SK-N-SH treated with all-trans-retinoic acid at 6 μM for 48 hours (cell line): ENCODE results near the gene NTNG1.

Experiments
- ESRRG ChIP-seq: fragments of 250-450 bp; sonication (Bioruptor Pico); IDR thresholded peaks from 2 replicates; pipeline ENCODE4 v1.6.1; 2021; ENCODE audit warnings: mild to moderate bottlenecking
- ISL1 ChIP-seq: fragments of 250-450 bp; sonication (Bioruptor Pico); IDR thresholded peaks from 2 replicates; pipeline ENCODE4 v2.1.2; 2022; ENCODE audit warnings: mild to moderate bottlenecking, moderate library complexity
- ZC3H10 ChIP-seq: fragments of 250-450 bp; sonication (Bioruptor Pico); IDR thresholded peaks from 2 replicates; pipeline ENCODE4 v1.5.1; 2021; ENCODE audit warnings: mild to moderate bottlenecking, moderate library complexity
- ZFP30 ChIP-seq: fragments of 450-650 bp; formaldehyde crosslinking; IDR thresholded peaks from 2 replicates; pipeline ENCODE4 v1.5.0; 2022; ENCODE audit warnings: mild to moderate bottlenecking, moderate library complexity
- ZNF565 ChIP-seq: fragments of 450-650 bp; formaldehyde crosslinking; conservative IDR thresholded peaks from 2 replicates; pipeline ENCODE4 v1.5.0; 2020; ENCODE audit warnings: low read depth, mild to moderate bottlenecking, moderate library complexity
- ZNF70 ChIP-seq: fragments of 450-650 bp; formaldehyde crosslinking; IDR thresholded peaks from 2 replicates; pipeline ENCODE4 v1.5.0; 2020; ENCODE audit warnings: mild to moderate bottlenecking, moderate library complexity
- TF ChIP-seq, protein P1 (sequence below): fragments of 250-450 bp; sonication (Bioruptor Pico); IDR thresholded peaks from 2 replicates; pipeline ENCODE4 v1.5.0; 2020; ENCODE audit warnings: mild to moderate bottlenecking, moderate library complexity

GRCh38 chr1:107142666-107143065, 1.8 kb downstream of the NTNG1 start:
- TF ChIP-seq ZFP30 (CRISPR knock-in tag) (no peak), ZC3H10 (no peak), ZNF565 (no peak), ISL1 (CRISPR knock-in tag) (no peak), ESRRG (CRISPR knock-in tag) (no peak), ZNF70 (no peak)
- TF ChIP-seq, protein P1, sequence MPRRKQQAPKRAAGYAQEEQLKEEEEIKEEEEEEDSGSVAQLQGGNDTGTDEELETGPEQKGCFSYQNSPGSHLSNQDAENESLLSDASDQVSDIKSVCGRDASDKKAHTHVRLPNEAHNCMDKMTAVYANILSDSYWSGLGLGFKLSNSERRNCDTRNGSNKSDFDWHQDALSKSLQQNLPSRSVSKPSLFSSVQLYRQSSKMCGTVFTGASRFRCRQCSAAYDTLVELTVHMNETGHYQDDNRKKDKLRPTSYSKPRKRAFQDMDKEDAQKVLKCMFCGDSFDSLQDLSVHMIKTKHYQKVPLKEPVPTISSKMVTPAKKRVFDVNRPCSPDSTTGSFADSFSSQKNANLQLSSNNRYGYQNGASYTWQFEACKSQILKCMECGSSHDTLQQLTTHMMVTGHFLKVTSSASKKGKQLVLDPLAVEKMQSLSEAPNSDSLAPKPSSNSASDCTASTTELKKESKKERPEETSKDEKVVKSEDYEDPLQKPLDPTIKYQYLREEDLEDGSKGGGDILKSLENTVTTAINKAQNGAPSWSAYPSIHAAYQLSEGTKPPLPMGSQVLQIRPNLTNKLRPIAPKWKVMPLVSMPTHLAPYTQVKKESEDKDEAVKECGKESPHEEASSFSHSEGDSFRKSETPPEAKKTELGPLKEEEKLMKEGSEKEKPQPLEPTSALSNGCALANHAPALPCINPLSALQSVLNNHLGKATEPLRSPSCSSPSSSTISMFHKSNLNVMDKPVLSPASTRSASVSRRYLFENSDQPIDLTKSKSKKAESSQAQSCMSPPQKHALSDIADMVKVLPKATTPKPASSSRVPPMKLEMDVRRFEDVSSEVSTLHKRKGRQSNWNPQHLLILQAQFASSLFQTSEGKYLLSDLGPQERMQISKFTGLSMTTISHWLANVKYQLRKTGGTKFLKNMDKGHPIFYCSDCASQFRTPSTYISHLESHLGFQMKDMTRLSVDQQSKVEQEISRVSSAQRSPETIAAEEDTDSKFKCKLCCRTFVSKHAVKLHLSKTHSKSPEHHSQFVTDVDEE (CRISPR knock-in tag): no peak
